Endodermal cell (in vitro differentiated cells): Measurements from ENCODE around the gene MBTD1. TPM values are rescaled to one million over a fixed set of nuclear protein-coding genes. Genes with fewer than 3 reads are reported as not detected.
A peak's percentile ranks its signal among the peaks of the same experiment; 100 is the strongest.
"Not testable (repeated sequence)": the region's sequence is repeated elsewhere in the genome, so short reads cannot be mapped to it uniquely, and the experiment has no call there.

Experiments used
- DNase-seq: peaks from one replicate; pipeline ENCODE4 v3.0.0-alpha.2; 2017
- H3K27ac ChIP-seq: 2 replicates; pipeline ENCODE4 v1.5.1; 2013; ENCODE audit warnings: mild to moderate bottlenecking, low read depth, low read length, moderate library complexity
- H3K27me3 ChIP-seq: 2 replicates; pipeline ENCODE4 v1.6.1; 2013; ENCODE audit warnings: mild to moderate bottlenecking, low read length, moderate library complexity; ENCODE audit not compliant: insufficient read depth, control insufficient read depth, poor library complexity, severe bottlenecking
- H3K36me3 ChIP-seq: 2 replicates; pipeline ENCODE4 v1.7.0; 2013; ENCODE audit warnings: mild to moderate bottlenecking, low read length, moderate library complexity; ENCODE audit not compliant: control insufficient read depth, insufficient read depth
- H3K4me1 ChIP-seq: one replicate; pipeline ENCODE4 v1.7.0; 2013; ENCODE audit warnings: low read length; ENCODE audit not compliant: control insufficient read depth, insufficient read depth
- H3K4me3 ChIP-seq: 2 replicates; pipeline ENCODE4 v1.5.1; 2013; ENCODE audit warnings: mild to moderate bottlenecking, low read length, moderate library complexity
- H3K9ac ChIP-seq: 2 replicates; pipeline ENCODE4 v1.6.1; 2013; ENCODE audit warnings: mild to moderate bottlenecking, low read length, moderate library complexity; ENCODE audit not compliant: poor library complexity, severe bottlenecking; ENCODE audit errors: extremely low read depth
- H3K9me3 ChIP-seq: 2 replicates; pipeline ENCODE4 v1.6.1; 2013; ENCODE audit warnings: mild to moderate bottlenecking, low read length, moderate library complexity; ENCODE audit not compliant: control insufficient read depth
- H3K27ac Mint-ChIP-seq: 2 replicates; pipeline ENCODE4 v1.8.0; 2020; ENCODE audit warnings: mixed read lengths
- H3K27me3 Mint-ChIP-seq: 2 replicates; pipeline ENCODE4 v1.8.0; 2021; ENCODE audit warnings: mild to moderate bottlenecking, mixed read lengths; ENCODE audit not compliant: insufficient read depth
- H3K36me3 Mint-ChIP-seq: 2 replicates; pipeline ENCODE4 v1.8.0; 2020; ENCODE audit warnings: low read depth, mixed read lengths
- H3K4me1 Mint-ChIP-seq: 2 replicates; pipeline ENCODE4 v1.8.0; 2020; ENCODE audit warnings: mixed read lengths
- H3K4me3 Mint-ChIP-seq: 2 replicates; pipeline ENCODE4 v1.8.0; 2020; ENCODE audit warnings: mild to moderate bottlenecking, moderate library complexity, mixed read lengths
- H3K9me3 Mint-ChIP-seq: 2 replicates; pipeline ENCODE4 v1.8.0; 2020; ENCODE audit warnings: mild to moderate bottlenecking, mixed read lengths
- CTCF ChIP-seq: fragments of 200-600 bp; sonication (generic); conservative IDR thresholded peaks from 2 replicates; pipeline ENCODE4 v1.5.0; 2021; ENCODE audit warnings: antibody characterized with exemption, mild to moderate bottlenecking
- WGBS, 2 experiments: methylation state at CpG; one replicate each; pipeline versions ENCODE4 v1.1.5 to v1.1.7; 2013; ENCODE audit warnings: missing lambda C conversion rate in 2 of 2, mixed read lengths in 1 of 2; ENCODE audit not compliant: insufficient coverage in 1 of 2, insufficient read length in 1 of 2; 5-methylcytosine and 5-hydroxymethylcytosine counted together
- total RNA-seq, 2 donors: library from RNA; stranded (reverse); fragmentation: NEBNext Ultra II Directional in 1 of 2; extraction: Animal tissue kit (Norgen Biotek cat#: 25700) in 1 of 2; gene quantifications; 2 replicates in 1 of 2; 3 replicates in 1 of 2; pipeline ENCODE4 v1.2.1, GENCODE V29; 2021

MBTD1 gene
- total RNA-seq, 2 donors from 2014 or later = 33.6 to 37.7 TPM

- Histone ChIP-seq H3K27ac (no peak overlapping the region), H3K9me3 (no peaks in the 10 kb centered on the region), H3K9ac (no peak overlapping the region), H3K4me3 (no peak overlapping the region), H3K27me3 (no peaks in the 10 kb centered on the region), H3K36me3 (peaks cover 66% of the 10 kb centered on the region), H3K4me1 (no peaks in the 10 kb centered on the region)
- 80 to 94% methylated on average over 1 to 7 of the region's 8 CpGs for WGBS, 2 experiments
- Mint-ChIP-seq H3K36me3 (peaks cover 74% of the 10 kb centered on the region), H3K27me3 (no peaks in the 10 kb centered on the region), H3K4me3 (no peak overlapping the region), H3K4me1 (no peaks in the 10 kb centered on the region), H3K9me3 (no peaks in the 10 kb centered on the region), H3K27ac (no peak overlapping the region)
- no peak for TF ChIP-seq CTCF
- DNase-seq = peak; percentile 56
Measured at GRCh38 chr17:51185763-51186332, 74.0 kb downstream of the MBTD1 start.

- H3K27me3 Mint-ChIP-seq = no peaks in the 10 kb centered on the region
- Histone ChIP-seq H3K27me3 (no peaks in the 10 kb centered on the region), H3K36me3 (peaks cover 67% of the 10 kb centered on the region), H3K9me3 (no peaks in the 10 kb centered on the region), H3K27ac (no peak overlapping the region), H3K4me1 (no peaks in the 10 kb centered on the region), H3K9ac (no peak overlapping the region), H3K4me3 (no peak overlapping the region)
- no peaks in the 10 kb centered on the region for H3K9me3 Mint-ChIP-seq
- WGBS, 2 experiments = 91 to 100% methylated on average over 1 of the region's 1 CpG
- H3K36me3 Mint-ChIP-seq = peaks cover 69% of the 10 kb centered on the region
- no peak for DNase-seq
- no peaks in the 10 kb centered on the region for H3K4me1 Mint-ChIP-seq
- H3K27ac Mint-ChIP-seq = no peak overlapping the region
- no peak for TF ChIP-seq CTCF
- no peak overlapping the region for H3K4me3 Mint-ChIP-seq
Measured at GRCh38 chr17:51184124-51184523, 75.7 kb downstream of the MBTD1 start.

- no peak for TF ChIP-seq CTCF
- Mint-ChIP-seq H3K4me1 (no peaks in the 10 kb centered on the region), H3K9me3 (no peaks in the 10 kb centered on the region), H3K27ac (no peak overlapping the region), H3K36me3 (peaks cover 47% of the 10 kb centered on the region), H3K27me3 (no peaks in the 10 kb centered on the region), H3K4me3 (no peak overlapping the region)
- H3K27me3 ChIP-seq = no peaks in the 10 kb centered on the region
- no peak overlapping the region for H3K4me3 ChIP-seq
- H3K9me3 ChIP-seq = no peaks in the 10 kb centered on the region
- H3K4me1 ChIP-seq = no peaks in the 10 kb centered on the region
- DNase-seq = peak; percentile 26
- peaks cover 62% of the 10 kb centered on the region for H3K36me3 ChIP-seq
- 90 to 100% methylated on average over 4 to 5 of the region's 5 CpGs for WGBS, 2 experiments
- H3K9ac ChIP-seq = no peak overlapping the region
- H3K27ac ChIP-seq = no peak overlapping the region
Measured at GRCh38 chr17:51180486-51180885, 79.4 kb downstream of the MBTD1 start.

GRCh38 chr17:51172030-51172429 lies 87.8 kb downstream of the MBTD1 start:
- H3K9me3 ChIP-seq, H3K27ac ChIP-seq, H3K4me3 Mint-ChIP-seq, H3K4me1 Mint-ChIP-seq, H3K9ac ChIP-seq, H3K9me3 Mint-ChIP-seq, H3K4me3 ChIP-seq, H3K27me3 ChIP-seq, H3K27me3 Mint-ChIP-seq, H3K4me1 ChIP-seq: not testable (repeated sequence)
- Mint-ChIP-seq H3K36me3 (peaks cover 53% of the 10 kb centered on the region), H3K27ac (peak overlapping the region; percentile 13)
- DNase-seq = peak; percentile 30
- 96 to 98% methylated on average over 9 of the region's 9 CpGs for WGBS, 2 experiments
- peaks cover 42% of the 10 kb centered on the region for H3K36me3 ChIP-seq
